ENCODE results near the gene APP. TPM values are rescaled to one million over a fixed set of nuclear protein-coding genes. Genes with fewer than 3 reads are reported as not detected.

Gene APP
- total RNA-seq, 2 donors from 2014 or later = 267 to 564 TPM

DNA sequence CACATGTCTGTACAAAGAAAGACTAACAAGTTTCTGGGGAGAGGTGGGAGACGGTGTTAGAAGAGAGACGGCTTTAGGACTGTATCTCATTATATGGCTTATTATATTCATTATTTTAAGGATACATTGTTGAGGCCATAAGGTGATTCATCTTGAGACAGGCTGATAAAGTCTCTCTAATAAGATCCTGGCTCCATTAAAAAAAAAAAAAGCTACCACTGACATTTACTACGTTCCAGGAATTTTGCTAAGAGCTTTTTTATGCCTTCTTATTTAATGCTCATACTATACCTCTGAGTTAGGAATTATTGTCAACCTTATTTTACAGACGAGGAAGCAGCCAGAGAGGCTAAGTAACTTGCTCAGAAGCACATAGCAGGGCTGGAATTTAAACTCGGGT is 262.1 kb downstream of the APP start:
- TF ChIP-seq, protein P1, sequence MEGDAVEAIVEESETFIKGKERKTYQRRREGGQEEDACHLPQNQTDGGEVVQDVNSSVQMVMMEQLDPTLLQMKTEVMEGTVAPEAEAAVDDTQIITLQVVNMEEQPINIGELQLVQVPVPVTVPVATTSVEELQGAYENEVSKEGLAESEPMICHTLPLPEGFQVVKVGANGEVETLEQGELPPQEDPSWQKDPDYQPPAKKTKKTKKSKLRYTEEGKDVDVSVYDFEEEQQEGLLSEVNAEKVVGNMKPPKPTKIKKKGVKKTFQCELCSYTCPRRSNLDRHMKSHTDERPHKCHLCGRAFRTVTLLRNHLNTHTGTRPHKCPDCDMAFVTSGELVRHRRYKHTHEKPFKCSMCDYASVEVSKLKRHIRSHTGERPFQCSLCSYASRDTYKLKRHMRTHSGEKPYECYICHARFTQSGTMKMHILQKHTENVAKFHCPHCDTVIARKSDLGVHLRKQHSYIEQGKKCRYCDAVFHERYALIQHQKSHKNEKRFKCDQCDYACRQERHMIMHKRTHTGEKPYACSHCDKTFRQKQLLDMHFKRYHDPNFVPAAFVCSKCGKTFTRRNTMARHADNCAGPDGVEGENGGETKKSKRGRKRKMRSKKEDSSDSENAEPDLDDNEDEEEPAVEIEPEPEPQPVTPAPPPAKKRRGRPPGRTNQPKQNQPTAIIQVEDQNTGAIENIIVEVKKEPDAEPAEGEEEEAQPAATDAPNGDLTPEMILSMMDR (IDR thresholded peaks at IDR 0.05) = no peak
- no peak for TF ChIP-seq POLR2AphosphoS5 (IDR thresholded peaks at IDR 0.05)
- no peak for TF ChIP-seq POLR2A (IDR thresholded peaks at IDR 0.05)
- no peaks in the 10 kb centered on the region for H3K27me3 ChIP-seq (replicated peaks; ENCODE audit: insufficient read depth)
- no peak overlapping the region for H3K27ac ChIP-seq
- H3K4me3 ChIP-seq = no peak overlapping the region
- intact Hi-C loops (cut with DNase I) = no loop called here
- DNase-seq (ENCODE audit: low spot score) = no peak
- WGBS = 27% methylated on average over 5 of the region's 5 CpGs
- no peaks in the 10 kb centered on the region for H3K4me1 ChIP-seq (replicated peaks)
- H3K36me3 ChIP-seq = no peaks in the 10 kb centered on the region
- H3K9me3 ChIP-seq = no peaks in the 10 kb centered on the region

DNA sequence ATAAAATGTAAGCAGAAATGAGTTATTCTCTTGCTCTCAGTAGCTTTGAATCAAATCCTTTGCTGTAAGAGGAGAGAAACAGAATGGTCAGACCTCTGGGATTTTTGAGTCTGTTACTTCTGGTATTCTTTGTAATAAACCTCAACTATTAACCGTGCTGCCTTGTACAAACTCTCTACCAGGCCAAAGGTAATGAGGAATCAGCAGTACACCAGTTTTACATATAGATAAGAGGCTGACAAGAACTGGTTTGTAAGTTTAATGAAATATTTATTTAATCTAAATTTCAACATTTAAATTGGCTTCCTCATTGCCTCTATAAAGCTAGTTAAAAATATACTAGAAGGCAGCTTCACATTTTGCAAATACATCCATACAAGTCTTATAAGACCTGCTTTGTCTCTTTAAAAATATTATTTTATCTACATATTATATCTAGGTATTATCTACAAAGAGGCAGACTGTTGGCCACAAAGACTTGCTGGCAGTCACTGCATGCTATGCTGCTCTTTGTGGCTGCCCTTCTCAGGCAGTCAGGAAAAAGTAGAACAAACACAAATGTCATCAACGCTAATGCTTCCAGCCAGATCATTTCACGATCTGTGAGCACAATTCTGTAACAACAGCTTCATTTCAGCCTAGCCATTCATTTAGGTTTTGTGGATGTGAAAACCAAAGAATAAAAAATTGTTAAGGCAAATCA is 262.8 kb downstream of the APP start:
- intact Hi-C loops (cut with DNase I) = no loop called here

DNA sequence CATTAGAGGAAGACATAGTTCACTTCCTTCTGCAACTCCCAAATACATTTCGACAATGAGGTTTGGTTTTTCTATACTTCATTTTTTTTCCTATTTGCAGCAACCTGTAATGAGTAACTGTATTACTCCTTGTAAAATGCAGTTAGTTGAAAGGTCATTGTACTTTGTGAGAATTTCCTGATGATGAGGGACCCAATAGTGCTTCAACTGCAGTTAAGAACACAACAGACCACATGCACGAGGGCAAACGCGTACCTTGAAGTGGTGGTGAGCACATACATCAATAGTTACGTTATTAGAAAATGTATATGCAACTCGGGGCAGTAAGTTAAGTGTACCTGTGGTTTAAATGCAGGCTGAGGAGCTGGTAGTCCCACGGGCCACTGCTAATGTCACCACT is 264.0 kb downstream of the APP start:
- Histone ChIP-seq H3K4me1 (replicated peaks) (no peaks in the 10 kb centered on the region), H3K27me3 (replicated peaks; ENCODE audit: insufficient read depth) (no peaks in the 10 kb centered on the region), H3K27ac (no peak overlapping the region), H3K9me3 (no peaks in the 10 kb centered on the region), H3K36me3 (no peaks in the 10 kb centered on the region), H3K4me3 (no peak overlapping the region)
- intact Hi-C loops (cut with DNase I) = no loop called here
- DNase-seq (ENCODE audit: low spot score) = no peak
- WGBS = 89% methylated on average over 7 of the region's 7 CpGs
- TF ChIP-seq POLR2AphosphoS5 (IDR thresholded peaks at IDR 0.05) (no peak), POLR2A (IDR thresholded peaks at IDR 0.05) (no peak)
- TF ChIP-seq, protein P1 (IDR thresholded peaks at IDR 0.05) = no peak

More for the DNA sequence above, 262.8 kb downstream of the APP start:
- TF ChIP-seq POLR2A (IDR thresholded peaks at IDR 0.05) (no peak), POLR2AphosphoS5 (IDR thresholded peaks at IDR 0.05) (no peak)
- TF ChIP-seq, protein P1 (IDR thresholded peaks at IDR 0.05) = no peak
- no peak overlapping the region for H3K4me3 ChIP-seq
- no peaks in the 10 kb centered on the region for H3K27me3 ChIP-seq (replicated peaks; ENCODE audit: insufficient read depth)
- no peak for DNase-seq (ENCODE audit: low spot score)
- H3K36me3 ChIP-seq = no peaks in the 10 kb centered on the region
- no peaks in the 10 kb centered on the region for H3K9me3 ChIP-seq
- H3K4me1 ChIP-seq (replicated peaks) = no peaks in the 10 kb centered on the region
- 15% methylated on average over 3 of the region's 3 CpGs for WGBS
- H3K27ac ChIP-seq = no peak overlapping the region

DNA sequence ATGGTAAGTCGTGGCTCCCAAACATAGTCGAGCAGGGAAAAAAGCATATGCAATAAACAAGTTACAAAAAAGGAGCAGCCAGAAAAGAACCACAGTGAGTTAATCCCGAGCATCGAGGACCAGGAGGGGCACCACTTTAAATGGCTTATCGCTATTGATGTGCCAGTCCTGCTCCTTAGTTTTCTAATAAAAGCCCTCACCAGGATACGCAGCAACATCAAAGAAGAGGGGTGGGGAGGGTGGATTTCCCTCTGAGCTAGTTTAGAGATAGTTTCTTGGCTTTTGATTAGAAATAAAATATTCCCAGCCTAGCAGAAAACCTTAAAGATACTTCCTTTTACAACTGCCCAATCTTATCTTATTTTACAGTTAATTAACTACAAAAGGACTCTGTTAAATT is 265.4 kb downstream of the APP start:
- no peaks in the 10 kb centered on the region for H3K27me3 ChIP-seq (replicated peaks; ENCODE audit: insufficient read depth)
- no peak overlapping the region for H3K27ac ChIP-seq
- no peaks in the 10 kb centered on the region for H3K9me3 ChIP-seq
- H3K4me1 ChIP-seq (replicated peaks) = no peaks in the 10 kb centered on the region
- DNase-seq (ENCODE audit: low spot score) = no peak
- WGBS = 26% methylated on average over 6 of the region's 6 CpGs
- no peaks in the 10 kb centered on the region for H3K36me3 ChIP-seq
- TF ChIP-seq POLR2AphosphoS5 (IDR thresholded peaks at IDR 0.05) = no peak
- TF ChIP-seq, protein P1 (IDR thresholded peaks at IDR 0.05) = no peak
- no peak for TF ChIP-seq POLR2A (IDR thresholded peaks at IDR 0.05)
- intact Hi-C loops (cut with DNase I) = no loop called here
- H3K4me3 ChIP-seq = no peak overlapping the region

DNA sequence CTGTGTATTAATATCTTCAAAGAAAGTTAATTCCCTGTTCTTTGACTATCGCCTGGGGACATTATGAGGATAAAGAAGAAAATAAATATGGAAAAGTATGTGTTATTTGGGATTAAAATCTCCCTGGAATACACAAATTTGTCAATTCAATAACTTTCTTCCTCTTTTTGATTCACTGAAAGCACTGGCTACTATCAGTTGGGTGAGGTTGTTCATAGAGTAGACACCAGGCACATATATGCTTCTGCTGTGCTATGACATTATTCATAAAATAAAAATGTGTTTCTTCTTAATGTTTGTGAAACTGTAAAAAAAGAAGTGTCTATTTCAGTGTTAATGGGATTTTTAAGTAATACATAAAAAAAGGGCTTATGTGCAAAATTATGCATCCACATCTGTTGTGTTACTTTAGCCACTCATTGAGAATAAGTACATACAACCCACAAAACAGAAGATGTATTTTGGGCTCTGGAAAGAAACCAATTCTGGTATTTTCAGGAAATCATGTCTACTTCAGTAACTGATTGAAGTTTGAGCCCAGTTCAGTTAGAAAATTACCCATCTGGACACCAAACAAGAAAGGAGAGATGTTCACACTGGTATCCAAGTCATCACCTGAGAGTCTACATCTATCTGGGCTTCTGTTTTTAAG is 266.4 kb downstream of the APP start:
- TF ChIP-seq POLR2AphosphoS5 (IDR thresholded peaks at IDR 0.05) = no peak
- no peak for TF ChIP-seq POLR2A (IDR thresholded peaks at IDR 0.05)
- TF ChIP-seq, protein P1 (IDR thresholded peaks at IDR 0.05) = no peak
- H3K4me1 ChIP-seq (replicated peaks) = no peaks in the 10 kb centered on the region
- no peak overlapping the region for H3K4me3 ChIP-seq
- no peak overlapping the region for H3K27ac ChIP-seq
- no peaks in the 10 kb centered on the region for H3K9me3 ChIP-seq
- no peak for DNase-seq (ENCODE audit: low spot score)
- H3K27me3 ChIP-seq (replicated peaks; ENCODE audit: insufficient read depth) = no peaks in the 10 kb centered on the region
- intact Hi-C loops (cut with DNase I) = no loop called here
- H3K36me3 ChIP-seq = no peaks in the 10 kb centered on the region
- WGBS = 89% methylated on average over 1 of the region's 1 CpG
